DMS79 treated with DMSO at 0.1 percent for 48 hours (cell line): ENCODE results near the gene EME2.

ENCODE experiments used
- DNase-seq: peaks from one replicate; lab custom pipeline; 2025; lab: John Stamatoyannopoulos, UW

Gene EME2

GRCh38 chr16:1818873-1819525, 46.4 kb downstream of the EME2 start:
- DNase-seq: no peak

- DNase-seq: no peak
Observed at GRCh38 chr16:1819611-1820010, 47.0 kb downstream of the EME2 start.

GRCh38 chr16:1820096-1820945, 47.7 kb downstream of the EME2 start:
- DNase-seq: no peak

- DNase-seq: no peak
Observed at GRCh38 chr16:1820946-1821290, 48.3 kb downstream of the EME2 start.

GRCh38 chr16:1821861-1822611, 49.4 kb downstream of the EME2 start:
- DNase-seq: no peak

- no peak for DNase-seq
Observed at GRCh38 chr16:1822801-1823200, 50.2 kb downstream of the EME2 start.

- no peak for DNase-seq
Observed at GRCh38 chr16:1823821-1824220, 51.2 kb downstream of the EME2 start.

GRCh38 chr16:1825381-1825863, 52.8 kb downstream of the EME2 start:
- no peak for DNase-seq
